ENCODE measurements around the gene FCHSD2.

- TF ChIP-seq POLR2A (IDR thresholded peaks at IDR 0.05) (no peak), CTCF (IDR thresholded peaks at IDR 0.05) (no peak)
Measured at GRCh38 chr11:72935700-72936099, 206.4 kb downstream of the FCHSD2 start.
